IMR-90 (cell line): ENCODE results near the gene ZFYVE1. TPM values are rescaled to one million over a fixed set of nuclear protein-coding genes. Genes with fewer than 3 reads are reported as not detected.

ENCODE experiments used
- ATAC-seq: fragments of 200-7000 bp; cut with Tn5 transposase; 2 replicates; pipeline ENCODE4 v1.9.1; 2020; ENCODE audit warnings: low read depth, mild to moderate bottlenecking, moderate library complexity
- BruUV-seq: library from RNA; stranded (reverse); fragments of 400-500 nt; replicated peaks from 2 replicates; lab custom pipeline; 2021; lab: Mats Ljungman, UMichigan
- CTCF ChIA-PET: fragments of 300-600 bp; formaldehyde crosslinking; extraction: SDS; loops from one replicate; lab custom pipeline; 2021; ENCODE audit warnings: antibody characterized with exemption; lab: Yijun Ruan, JAX
- POLR2A ChIA-PET: fragments of 300-600 bp; sonication (Branson Sonifier 250); formaldehyde crosslinking; loops from one replicate; lab custom pipeline; 2022; ENCODE audit warnings: antibody characterized with exemption; ENCODE audit not compliant: unreplicated experiment; lab: Charles Lee
- DNase-seq: peaks from one replicate; pipeline ENCODE4 v3.0.0; 2013
- H2AFZ ChIP-seq: replicated peaks from 2 replicates; pipeline ENCODE3; 2013; ENCODE audit warnings: low read length, mild to moderate bottlenecking; ENCODE audit not compliant: poor library complexity
- H2AK5ac ChIP-seq: 2 replicates; pipeline ENCODE4 v1.6.1; 2013; ENCODE audit warnings: low read depth, low read length, inconsistent platforms
- H2AK9ac ChIP-seq: replicated peaks from 2 replicates; pipeline ENCODE3; 2013; ENCODE audit warnings: mild to moderate bottlenecking, low read depth, low read length, moderate library complexity; ENCODE audit not compliant: poor library complexity
- H2BK120ac ChIP-seq: 2 replicates; pipeline ENCODE4 v1.6.1; 2013; ENCODE audit warnings: low read depth, low read length, inconsistent platforms
- H2BK15ac ChIP-seq: 3 replicates; pipeline ENCODE4 v1.6.1; 2013; ENCODE audit warnings: low read depth, low read length, inconsistent platforms
- H2BK20ac ChIP-seq: 2 replicates; pipeline ENCODE4 v1.6.1; 2013; ENCODE audit warnings: low read depth, mild to moderate bottlenecking, inconsistent platforms, low read length, moderate library complexity
- H2BK5ac ChIP-seq: 2 replicates; pipeline ENCODE4 v1.6.1; 2013; ENCODE audit warnings: mild to moderate bottlenecking, low read depth, low read length, inconsistent platforms; ENCODE audit not compliant: poor library complexity, severe bottlenecking
- H3K14ac ChIP-seq: replicated peaks from 2 replicates; pipeline ENCODE4 v1.6.1; 2013; ENCODE audit warnings: low read depth, low read length, inconsistent platforms
- H3K18ac ChIP-seq: 2 replicates; pipeline ENCODE4 v1.6.1; 2013; ENCODE audit warnings: low read depth, low read length, control low read depth
- H3K23ac ChIP-seq: 2 replicates; pipeline ENCODE4 v1.6.1; 2013; ENCODE audit warnings: low read depth, low read length, inconsistent platforms
- H3K27ac ChIP-seq: 2 replicates; pipeline ENCODE4 v1.5.1; 2013; ENCODE audit warnings: mild to moderate bottlenecking, control low read depth, low read length; ENCODE audit not compliant: insufficient read depth
- H3K27me3 ChIP-seq: 2 replicates; pipeline ENCODE4 v1.6.1; 2013; ENCODE audit warnings: low read length; ENCODE audit not compliant: control insufficient read depth, insufficient read depth
- H3K36me3 ChIP-seq: 2 replicates; pipeline ENCODE4 v1.6.1; 2013; ENCODE audit warnings: low read length, mixed read lengths; ENCODE audit not compliant: control insufficient read depth, insufficient read depth
- H3K4ac ChIP-seq: 2 replicates; pipeline ENCODE4 v1.6.1; 2013; ENCODE audit warnings: low read depth, low read length, inconsistent platforms
- H3K4me1 ChIP-seq: 2 replicates; pipeline ENCODE4 v1.6.1; 2013; ENCODE audit warnings: low read length, mixed read lengths; ENCODE audit not compliant: control insufficient read depth, insufficient read depth
- H3K4me2 ChIP-seq: 2 replicates; pipeline ENCODE4 v1.6.1; 2013; ENCODE audit warnings: low read depth, mild to moderate bottlenecking, control low read depth, low read length, moderate library complexity
- H3K4me3 ChIP-seq: 2 replicates; pipeline ENCODE4 v1.5.1; 2013; ENCODE audit warnings: low read depth, mild to moderate bottlenecking, control low read depth, low read length, moderate library complexity; ENCODE audit not compliant: insufficient read depth
- H3K56ac ChIP-seq: 2 replicates; pipeline ENCODE4 v1.6.1; 2013; ENCODE audit warnings: low read length, inconsistent platforms; ENCODE audit not compliant: insufficient read depth; ENCODE audit errors: extremely low read depth
- H3K79me1 ChIP-seq, 2 experiments: 2 replicates each; pipeline ENCODE4 v1.6.1; 2013; ENCODE audit warnings: low read length in 2 of 2, inconsistent platforms in 1 of 2, low read depth in 1 of 2
- H3K9ac ChIP-seq: 2 replicates; pipeline ENCODE4 v1.6.1; 2013; ENCODE audit warnings: low read depth, low read length, control low read depth
- H3K9me1 ChIP-seq: 2 replicates; pipeline ENCODE4 v1.6.1; 2013; ENCODE audit warnings: low read length, inconsistent platforms; ENCODE audit not compliant: insufficient read depth
- H3K9me3 ChIP-seq: 2 replicates; pipeline ENCODE4 v1.6.1; 2013; ENCODE audit warnings: low read length; ENCODE audit not compliant: control insufficient read depth, insufficient read depth
- H4K20me1 ChIP-seq: 2 replicates; pipeline ENCODE4 v1.6.1; 2013; ENCODE audit warnings: low read length, inconsistent platforms; ENCODE audit not compliant: insufficient read depth
- H4K5ac ChIP-seq: 2 replicates; pipeline ENCODE4 v1.6.1; 2013; ENCODE audit warnings: mild to moderate bottlenecking, low read depth, low read length, control low read depth
- H4K8ac ChIP-seq, 2 experiments: 2 replicates each; pipeline ENCODE4 v1.6.1; 2013; ENCODE audit warnings: low read depth in 2 of 2, low read length in 2 of 2, control low read depth in 1 of 2, inconsistent platforms in 1 of 2
- H4K91ac ChIP-seq: 2 replicates; pipeline ENCODE4 v1.6.1; 2013; ENCODE audit warnings: low read depth, low read length, inconsistent platforms; ENCODE audit not compliant: insufficient read depth
- CHD1 ChIP-seq: IDR thresholded peaks from 2 replicates; pipeline ENCODE4 v1.6.1; 2012; ENCODE audit warnings: low read depth, low read length, improper control_type of control experiment
- WGBS, 2 experiments: methylation state at CpG; one replicate each; pipeline versions ENCODE4 v1.1.5 to v1.1.7; 2013; ENCODE audit warnings: missing lambda C conversion rate in 2 of 2; ENCODE audit not compliant: insufficient read length in 1 of 2; ENCODE audit errors: extremely low coverage in 2 of 2; 5-methylcytosine and 5-hydroxymethylcytosine counted together
- dilution Hi-C: fragments of 300-500 bp; cut with HindIII; formaldehyde crosslinking; loops from one replicate; pipeline ENCODE4 v1.14.3; 2018; ENCODE audit warnings: low sequenced_read_pairs; ENCODE audit not compliant: unreplicated experiment
- in situ Hi-C: fragments of 300-500 bp; cut with MboI; formaldehyde crosslinking; loops from 3 replicates; pipeline ENCODE4 v1.14.3; 2019; ENCODE audit warnings: low sequenced_read_pairs, inconsistent platforms, mixed read lengths
- intact Hi-C: fragments of 100-400 bp; cut with micrococcal nuclease; formaldehyde crosslinking; loops from 2 replicates; pipeline ENCODE4 v1.10.0; 2022
- polyA plus RNA-seq, 3 experiments: library from polyadenylated mRNA; depleted of rRNA; stranded (reverse); fragments of >200 nt; gene quantifications; 2 replicates each; pipeline ENCODE4 v1.2.3, GENCODE V29; 2012; ENCODE audit warnings: low replicate concordance in 1 of 3
- total RNA-seq: library from RNA; depleted of rRNA; stranded (reverse); fragments of >200 nt; gene quantifications from 2 replicates; pipeline ENCODE4 v1.2.3, GENCODE V29; 2012

Gene ZFYVE1
- total and polyA plus RNA-seq, 2 of the 4 experiments (the other 2 are of a cell fraction) = 12.2 to 14.2 TPM

DNA sequence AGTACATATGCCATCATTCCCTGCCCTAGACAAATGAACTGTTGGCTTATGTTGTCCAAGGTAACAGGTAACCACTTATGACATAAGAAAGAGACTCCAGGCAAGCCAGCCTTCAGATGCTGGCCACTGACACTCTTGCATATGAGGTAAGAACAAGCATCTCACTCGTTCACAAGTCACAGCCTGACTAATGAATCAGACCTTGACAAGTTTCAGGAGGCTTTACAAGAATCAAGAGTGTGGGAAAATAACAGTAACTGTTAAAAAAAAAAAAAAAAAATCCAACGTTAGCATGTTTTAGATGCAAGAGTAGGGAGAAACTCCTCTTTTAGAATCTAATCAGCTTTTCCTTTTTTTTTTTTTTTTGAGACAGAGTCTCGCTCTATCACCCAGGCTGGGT is 40.7 kb downstream of the ZFYVE1 start:
- ChIA-PET POLR2A (no interaction called here), CTCF (no interaction called here)
- peaks cover 11 to 24% of the 10 kb centered on the region in 2 experiments; a peak in 3 of 4 replicates for H3K79me1 ChIP-seq
- H3K14ac ChIP-seq = no peak overlapping the region
- no peak overlapping the region for H3K4me3 ChIP-seq
- no peak overlapping the region for H3K23ac ChIP-seq
- dilution Hi-C loops = no loop called here
- in situ Hi-C loops = no loop called here
- ATAC-seq (no peak), DNase-seq (no peak)
- no peak overlapping the region for H2AK9ac ChIP-seq
- no peak for TF ChIP-seq CHD1
- H3K36me3 ChIP-seq = peaks cover 41% of the 10 kb centered on the region
- no peaks in the 10 kb centered on the region for H3K9me1 ChIP-seq
- H3K18ac ChIP-seq = no peak overlapping the region
- BruUV-seq = no TSS peak
- H3K4me2 ChIP-seq = no peak overlapping the region
- no peaks in the 10 kb centered on the region for H3K27me3 ChIP-seq
- no peak overlapping the region for H4K91ac ChIP-seq
- intact Hi-C loops = no loop called here
- H3K4me1 ChIP-seq = no peaks in the 10 kb centered on the region
- no peak overlapping the region for H3K4ac ChIP-seq
- H3K27ac ChIP-seq = no peak overlapping the region
- no peak overlapping the region for H3K56ac ChIP-seq
- no peak overlapping the region for H2AFZ ChIP-seq
- no peak overlapping the region for H2AK5ac ChIP-seq
- no peaks in the 10 kb centered on the region for H3K9me3 ChIP-seq
- H4K20me1 ChIP-seq = peaks cover 3% of the 10 kb centered on the region; the same call in 1 of the 2 replicates
- no peak overlapping the region for H4K8ac ChIP-seq
- no peak overlapping the region for H2BK5ac ChIP-seq
- no peak overlapping the region for H3K9ac ChIP-seq
- no peak overlapping the region for H2BK15ac ChIP-seq
- WGBS, 2 experiments = no CpG with 5 or more reads among the region's 3 CpGs
- no peak overlapping the region for H2BK120ac ChIP-seq
- no peak overlapping the region for H2BK20ac ChIP-seq
- no peak overlapping the region for H4K5ac ChIP-seq
